ENCODE measurements around the gene AXIN2.

Gene AXIN2

DNA sequence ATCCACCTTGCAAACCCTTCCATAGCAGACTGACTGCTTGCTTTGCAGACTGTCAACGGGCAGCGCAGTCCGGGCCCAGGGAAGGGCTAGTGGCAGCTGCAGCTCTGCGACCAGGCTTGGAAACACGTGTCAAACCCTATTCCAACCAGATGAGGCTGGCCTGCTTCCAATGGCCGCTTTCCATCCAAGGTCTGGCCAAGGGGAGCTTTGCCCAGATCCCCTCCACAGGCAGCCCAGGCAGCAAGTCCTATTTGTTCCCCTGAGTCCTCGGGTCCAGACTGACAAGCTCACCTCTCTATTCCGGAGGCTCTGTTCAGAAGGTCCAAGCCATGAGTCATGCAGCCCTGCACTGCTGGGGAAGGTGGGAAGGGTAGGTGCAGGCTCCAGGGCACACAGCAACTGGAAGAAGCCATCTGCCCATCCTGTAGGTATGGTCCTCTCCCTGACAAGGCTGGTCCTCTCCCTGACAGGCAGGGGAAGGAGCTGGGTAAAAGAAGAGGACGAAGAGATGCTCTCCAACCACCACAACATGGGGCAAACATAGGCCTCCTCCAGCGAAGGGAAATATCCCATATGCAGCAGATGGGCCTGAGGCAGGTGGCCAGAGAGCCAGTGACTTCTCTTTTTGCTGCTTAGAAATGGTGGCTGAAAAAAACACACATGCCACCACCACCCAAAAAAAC, 22.6 kb upstream of the AXIN2 start:
- FAIRE-seq = no peak

DNA sequence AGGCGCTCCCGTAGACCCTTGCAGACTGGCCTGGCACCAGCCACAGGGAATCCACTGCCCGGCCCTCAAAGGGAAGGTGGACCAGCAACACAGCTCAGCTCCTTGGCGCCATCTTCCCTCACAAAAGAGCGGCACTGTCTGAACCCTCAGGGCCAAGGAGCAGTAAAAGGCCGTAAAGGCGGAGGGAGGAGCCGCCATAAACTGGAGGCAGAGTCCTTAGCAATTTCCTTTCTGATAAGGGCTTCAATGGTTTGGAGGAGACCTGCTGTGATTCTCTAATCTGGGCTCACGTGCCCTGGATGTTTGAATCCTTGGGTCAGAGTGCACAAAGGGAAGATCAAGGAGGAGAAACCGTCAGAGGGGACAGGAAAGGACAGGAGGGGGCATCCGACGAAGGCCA, 15.5 kb upstream of the AXIN2 start:
- FAIRE-seq = no peak

DNA sequence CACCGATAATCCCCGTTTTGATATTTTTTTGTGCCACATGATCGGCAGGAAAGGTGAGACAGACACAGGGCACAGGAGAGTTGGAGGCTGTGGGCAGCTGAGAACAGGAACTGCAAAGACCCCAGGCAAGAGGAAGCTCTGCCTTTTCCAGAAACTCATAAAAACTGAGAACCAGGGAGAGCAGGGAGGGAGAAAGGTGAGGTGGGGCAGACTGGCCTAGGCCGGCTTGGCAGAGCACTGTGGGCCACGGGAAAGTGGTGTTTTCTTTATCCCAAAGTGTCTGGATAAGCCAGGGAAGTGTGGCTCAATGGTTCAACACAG, 11.8 kb upstream of the AXIN2 start:
- no peak for FAIRE-seq

DNA sequence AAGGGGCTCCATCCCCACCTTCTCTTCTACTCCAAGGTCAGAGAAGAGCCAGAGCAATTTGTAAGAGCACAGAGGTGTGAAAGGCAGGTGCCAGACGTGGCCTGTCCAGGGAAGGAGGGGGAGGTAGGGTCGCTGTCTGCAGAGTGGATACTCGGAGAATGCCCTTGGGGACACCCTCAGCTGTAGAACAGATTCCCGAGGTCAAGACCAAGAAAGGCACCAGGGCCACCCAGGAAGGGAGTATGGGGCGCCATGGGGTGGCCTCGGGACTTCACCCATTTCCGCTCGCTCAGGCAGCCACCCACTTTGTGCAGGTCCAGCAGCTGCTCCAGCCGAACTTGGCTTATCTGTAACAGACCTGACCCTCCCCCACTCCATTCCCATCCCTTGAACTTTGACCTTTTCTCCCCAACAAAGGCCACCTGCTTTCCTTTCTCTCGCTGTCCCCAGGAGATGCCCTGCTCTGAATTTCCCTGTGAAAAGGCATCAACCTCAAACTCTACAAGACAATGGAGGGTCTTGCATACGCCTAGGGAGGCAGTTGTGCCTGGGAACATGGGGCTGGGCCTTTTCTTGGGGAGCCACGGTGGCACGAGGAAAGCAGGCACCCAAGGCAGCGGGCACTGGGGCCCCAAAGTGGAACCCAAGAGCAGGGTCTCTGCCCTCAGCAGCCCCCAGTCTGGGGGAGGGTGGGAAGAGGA, 11.3 kb upstream of the AXIN2 start:
- no peak for FAIRE-seq

DNA sequence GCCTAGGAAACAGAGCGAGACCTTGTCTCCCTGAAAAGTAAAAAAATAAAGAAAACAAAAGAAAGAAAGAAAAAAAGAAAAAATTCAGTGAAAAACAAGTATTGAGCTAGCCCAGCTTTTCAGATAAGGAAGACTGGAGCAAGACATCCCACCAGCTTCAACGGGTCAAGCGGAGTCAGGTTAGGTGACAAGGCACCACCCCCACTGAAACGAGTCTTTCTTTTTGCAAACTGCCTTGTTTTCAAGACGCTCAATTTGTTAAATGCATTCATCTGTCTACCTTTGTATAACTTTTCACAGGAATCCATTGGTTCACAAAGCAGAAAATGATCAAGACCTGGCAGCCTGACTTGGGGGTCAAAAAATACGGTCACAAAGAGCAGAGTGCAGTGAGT, 10.7 kb upstream of the AXIN2 start:
- FAIRE-seq = no peak

DNA sequence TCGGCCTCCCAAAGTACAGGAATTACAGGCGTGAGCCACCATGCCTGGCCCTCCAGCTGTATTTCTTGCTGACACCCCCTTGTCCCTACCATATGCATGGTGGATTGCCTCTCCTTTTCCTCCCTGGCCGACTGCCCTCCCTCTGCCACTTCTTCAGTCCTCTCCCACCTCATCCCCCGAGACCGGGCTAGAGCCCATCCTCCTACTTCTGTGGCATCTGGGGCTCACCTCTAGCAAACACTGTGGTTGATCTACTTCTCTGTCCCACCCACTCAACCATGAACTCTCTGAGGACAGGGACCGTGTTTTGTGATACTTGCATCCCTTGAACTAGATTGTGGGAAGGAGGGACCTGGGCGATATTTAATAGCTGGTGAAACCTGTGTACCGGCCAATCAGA, 7.5 kb upstream of the AXIN2 start:
- FAIRE-seq = no peak

DNA sequence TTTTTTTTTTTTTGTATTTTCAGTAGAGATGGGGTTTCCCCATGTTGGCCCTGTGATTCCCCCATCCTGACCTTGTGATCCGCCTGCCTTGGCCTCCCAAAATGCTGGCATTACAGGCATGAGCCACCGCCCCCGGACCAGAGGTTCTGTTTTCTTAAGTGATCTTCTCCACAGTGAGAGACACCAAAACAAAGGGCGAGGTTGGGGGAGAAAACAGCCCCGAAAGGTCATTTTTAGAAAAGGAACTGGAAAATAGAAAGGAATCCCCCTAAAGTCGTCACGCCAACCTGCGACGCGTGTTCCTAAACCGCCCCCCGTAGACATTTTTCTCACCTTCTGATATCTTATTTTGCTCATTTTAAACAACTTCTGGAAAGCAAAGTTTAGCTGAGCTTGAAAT, 6.1 kb upstream of the AXIN2 start:
- FAIRE-seq = no peak

DNA sequence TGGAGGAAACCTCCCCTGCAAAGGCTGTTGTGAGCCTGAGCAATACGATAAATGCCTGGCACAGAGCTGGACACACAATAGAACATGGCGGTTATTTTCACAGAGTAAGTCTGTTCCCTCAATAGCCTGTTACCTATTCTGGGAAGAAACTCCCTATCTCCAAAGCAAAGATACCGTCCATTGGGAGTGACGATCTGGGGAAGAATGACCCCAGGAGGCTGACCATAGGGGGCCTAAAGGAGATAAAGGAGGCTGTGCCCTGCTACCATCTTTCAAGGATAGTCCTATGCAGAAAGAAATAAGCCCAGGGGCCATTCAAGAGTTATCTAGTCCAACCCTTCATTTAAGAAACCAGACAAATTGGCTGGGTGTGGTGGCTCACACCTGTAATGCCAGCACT, 4.1 kb upstream of the AXIN2 start:
- no peak for FAIRE-seq

DNA sequence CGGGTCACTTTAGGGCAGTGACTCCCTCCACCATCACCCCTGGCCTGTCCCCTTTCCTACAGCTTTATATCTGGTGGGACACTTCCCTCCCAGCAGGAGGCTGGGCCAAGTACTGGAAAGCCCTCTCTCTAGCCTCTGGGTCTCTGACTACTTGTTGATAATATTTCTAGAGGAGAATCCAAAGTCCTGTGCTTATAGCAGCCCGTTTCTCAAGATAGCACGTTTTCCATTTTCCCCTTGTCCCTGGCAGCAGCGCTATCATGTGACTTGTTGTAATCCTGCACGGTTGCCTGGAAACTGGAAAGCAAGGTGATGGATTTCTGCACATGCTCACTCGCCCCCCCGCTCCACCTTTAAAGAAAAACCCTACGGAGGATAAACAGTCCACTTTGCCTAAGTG, 3.3 kb upstream of the AXIN2 start:
- FAIRE-seq = no peak

DNA sequence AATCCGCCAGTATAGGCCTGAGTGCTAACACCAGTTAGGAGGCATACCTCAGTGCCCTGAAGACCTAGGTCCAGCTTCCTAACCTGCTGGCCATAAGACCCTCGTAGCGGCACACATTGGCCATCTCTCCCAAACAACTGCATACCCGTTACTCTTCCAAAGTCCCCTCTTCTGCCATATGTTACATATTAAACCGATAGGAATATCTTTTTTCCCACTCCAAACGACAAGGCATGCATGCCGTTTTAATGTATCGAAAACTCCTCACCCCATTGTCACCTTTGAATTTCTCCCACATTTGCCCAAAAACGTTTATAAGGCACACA, 721 bp upstream of the AXIN2 start:
- FAIRE-seq = no peak

DNA sequence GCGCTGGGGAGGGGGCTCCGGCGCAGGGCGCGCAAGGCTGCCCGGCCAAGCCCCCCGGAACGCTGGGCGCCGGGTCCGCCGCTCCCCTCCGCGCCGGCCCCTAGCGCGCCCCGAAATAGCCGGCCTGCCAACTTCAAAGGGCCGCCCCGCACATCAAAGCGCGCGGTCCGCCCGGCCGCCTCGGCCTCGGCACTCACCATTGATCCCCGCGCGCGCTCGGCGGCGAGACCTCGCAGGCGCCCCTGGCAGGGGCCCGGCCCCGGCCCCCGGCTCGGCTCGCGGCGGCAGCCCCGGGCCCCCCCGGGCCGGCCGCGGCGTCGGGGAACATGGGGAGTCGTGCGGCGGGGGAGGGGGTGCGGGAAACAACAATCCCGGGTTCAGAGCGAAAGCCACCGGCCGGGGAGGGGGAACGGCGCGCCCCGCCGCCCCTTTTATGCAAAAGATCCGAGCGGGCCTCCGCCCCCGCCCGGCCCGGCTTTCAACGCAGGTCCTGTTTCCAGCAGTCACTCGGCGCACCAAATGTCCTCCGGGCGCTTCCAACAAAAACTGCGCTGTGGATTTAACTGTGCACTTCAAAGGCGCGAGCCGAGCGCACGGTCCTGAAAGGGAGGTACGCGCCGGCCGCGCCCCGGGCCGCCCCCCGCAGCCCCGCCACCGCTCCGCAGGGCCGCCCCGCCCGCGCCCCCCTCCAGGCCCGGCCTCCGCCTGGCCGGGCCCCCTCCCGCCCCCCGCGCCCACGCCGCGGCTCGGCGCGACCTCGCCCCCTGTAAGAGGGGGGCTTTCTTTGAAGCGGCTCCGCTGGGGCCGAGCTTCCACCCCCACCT, 608 bp downstream of the AXIN2 start:
- FAIRE-seq = no peak

DNA sequence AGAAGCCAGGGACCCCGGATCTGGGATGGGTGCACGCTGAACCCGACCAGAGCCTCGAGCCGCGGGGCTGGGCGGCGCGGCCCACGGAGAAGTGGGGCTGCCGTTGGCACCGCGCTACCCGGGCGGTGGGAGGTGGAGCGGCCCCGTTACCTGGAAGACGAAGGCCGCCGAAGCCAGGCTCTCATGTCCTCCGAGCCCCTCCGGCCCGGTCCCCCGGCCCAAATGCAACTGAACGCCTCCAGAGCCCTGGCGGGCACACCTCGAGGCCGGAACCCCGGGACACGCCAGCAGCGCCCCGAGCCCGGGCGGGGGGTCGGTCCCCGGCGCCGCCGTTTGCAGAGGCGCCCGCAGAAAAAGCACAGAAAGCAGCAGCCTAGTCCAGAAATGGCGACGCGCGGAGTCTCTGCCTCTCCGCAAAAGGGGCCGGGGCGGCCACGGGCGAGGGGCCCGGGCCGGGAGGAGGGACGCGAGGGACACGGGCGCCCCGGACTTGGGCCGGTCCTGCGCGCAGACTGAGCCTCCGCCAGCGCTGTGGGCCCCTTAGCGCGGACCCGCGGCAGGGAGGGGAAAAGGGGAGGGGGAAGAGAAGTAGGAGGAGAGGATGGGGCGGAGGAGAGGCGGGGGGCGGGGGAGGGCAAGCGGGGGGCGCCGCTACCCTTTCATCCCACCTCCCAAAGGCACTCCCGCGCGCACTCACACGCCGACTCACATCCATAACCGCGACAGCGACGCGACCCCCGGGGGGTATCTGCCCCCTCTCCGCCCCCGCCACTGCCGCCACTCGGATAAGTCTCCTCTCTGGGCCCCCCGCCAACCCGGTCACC, 1.4 kb downstream of the AXIN2 start:
- no peak for FAIRE-seq

DNA sequence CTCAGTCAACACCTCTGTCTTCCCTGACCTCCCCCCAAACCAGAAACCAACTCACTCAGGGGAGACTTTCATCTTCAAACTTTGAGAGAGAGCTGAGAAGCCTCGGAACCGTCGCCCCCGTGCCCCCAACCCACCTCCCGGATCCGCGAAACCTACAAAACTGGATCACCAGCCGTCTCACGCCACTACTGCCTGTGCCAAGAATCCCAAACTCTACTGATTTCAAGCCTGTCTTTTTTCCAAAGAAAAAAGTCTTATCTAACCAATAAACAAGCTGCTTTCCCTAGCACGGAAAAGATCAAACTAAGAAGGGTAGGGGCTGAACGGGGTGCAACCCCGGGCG, 2.0 kb downstream of the AXIN2 start:
- no peak for FAIRE-seq

DNA sequence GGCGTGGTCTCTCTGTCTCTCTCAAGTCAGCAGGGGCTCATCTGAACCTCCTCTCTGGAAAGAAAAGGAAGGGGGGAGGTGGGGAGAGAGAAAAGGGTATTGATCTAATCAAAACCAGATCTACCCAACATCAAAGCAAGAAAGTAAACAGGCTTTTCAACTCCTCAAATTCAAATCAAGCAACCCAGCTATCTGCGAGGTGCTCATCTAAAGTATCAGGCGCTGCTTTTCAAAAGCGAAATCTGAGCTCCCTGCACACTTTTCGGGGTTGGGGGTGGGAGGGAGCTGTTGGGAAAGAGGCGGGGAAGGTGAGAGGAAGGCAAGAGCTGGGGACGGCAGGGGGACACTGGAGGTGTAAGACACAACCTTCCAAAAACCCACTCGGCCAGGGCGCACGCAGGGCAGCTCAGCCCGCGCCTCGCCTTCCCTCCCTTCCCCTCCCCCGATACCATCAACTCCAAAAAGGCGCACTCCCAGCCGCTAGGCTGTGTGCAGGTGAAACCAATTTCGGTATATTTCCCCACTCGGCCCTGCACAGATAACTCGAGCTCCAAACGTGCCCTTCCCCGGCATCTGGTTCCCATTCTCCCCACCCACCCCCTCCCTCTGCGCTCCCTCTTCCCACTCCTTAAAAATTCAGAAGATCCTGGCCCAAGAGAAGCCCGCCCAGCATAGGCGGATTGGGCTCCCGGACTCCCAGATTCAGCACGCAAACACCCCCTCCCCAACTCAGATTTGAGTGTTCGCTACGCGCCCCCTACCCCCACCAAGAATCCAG, 2.6 kb downstream of the AXIN2 start:
- FAIRE-seq = no peak

DNA sequence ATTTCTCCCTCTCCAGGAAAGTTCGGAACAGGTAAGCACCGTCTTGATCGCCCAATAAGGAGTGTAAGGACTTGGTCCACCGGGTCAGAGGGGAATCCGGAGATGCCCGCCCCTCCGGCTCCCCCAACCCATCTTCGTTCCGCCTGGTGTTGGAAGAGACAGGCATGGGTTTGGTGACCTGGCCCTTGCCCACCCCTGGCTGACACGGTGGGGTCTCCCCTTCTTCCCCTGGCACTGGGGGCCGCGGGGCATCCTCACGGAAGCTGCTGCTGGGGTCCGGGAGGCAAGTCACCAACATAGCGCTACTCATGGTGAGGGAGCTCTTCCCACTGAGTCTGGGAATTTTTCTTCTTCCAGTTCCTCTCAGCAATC, 3.2 kb downstream of the AXIN2 start:
- FAIRE-seq = no peak

DNA sequence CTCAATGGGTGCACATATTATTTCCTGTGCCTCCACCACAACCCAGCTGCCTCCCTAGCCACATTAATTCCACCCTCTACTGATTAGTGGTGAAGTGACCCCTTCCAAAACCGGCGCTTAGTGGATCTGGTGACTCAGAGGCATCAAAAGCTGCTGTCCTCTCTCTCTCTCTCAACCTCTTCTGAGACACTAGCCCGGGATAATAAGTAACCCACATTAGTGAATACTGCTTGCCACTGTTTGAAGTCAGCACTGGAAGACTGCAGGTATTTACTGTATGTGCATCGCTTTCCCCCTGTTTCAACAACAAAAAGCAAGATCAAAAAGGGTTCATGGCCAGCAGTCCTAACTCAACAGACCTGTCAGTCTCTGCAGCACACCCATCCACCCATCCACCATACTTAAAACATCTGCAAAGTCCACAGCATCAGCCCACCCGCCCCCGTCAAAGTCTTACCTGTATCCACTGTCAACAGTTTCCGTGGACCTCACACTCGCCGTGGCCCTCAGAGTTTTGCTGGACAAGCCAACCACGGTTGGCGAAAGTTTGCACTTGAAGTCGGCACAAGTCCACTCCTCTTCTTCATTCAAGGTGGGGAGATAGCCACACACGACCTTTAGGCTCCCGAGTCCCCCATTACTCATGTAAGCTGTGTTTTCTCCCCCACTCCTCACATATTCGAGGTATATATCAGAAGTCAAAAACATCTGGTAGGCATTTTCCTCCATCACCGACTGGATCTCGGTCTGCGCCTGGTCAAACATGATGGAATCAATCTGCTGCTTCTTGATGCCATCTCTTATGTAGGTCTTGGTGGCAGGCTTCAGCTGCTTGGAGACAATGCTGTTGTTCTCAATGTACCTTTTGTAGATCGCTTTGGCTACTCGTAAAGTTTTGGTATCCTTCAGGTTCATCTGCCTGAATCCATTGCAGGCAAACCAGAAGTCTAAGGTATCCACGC, 3.8 kb downstream of the AXIN2 start:
- FAIRE-seq = no peak

DNA sequence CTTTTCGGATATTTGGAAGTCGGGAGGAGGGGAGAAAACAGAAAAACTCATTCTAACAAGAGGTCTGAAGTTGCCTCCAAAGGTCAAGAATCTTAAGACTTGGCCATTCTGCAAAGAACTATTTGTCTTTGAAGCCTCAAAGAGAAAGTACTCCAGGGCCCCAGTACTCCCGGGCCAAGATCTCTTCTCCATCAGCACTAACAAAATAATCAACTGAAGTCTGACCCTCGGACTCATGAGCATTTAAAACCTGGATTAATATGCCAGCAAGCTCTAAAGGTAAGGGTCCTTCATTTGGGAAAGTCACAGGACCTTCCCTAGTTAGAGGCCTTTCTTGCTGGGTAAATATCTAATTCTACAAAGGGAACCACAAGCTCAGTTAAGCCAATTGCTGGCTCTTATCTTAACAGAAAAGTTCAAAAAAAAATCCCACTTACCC, 4.5 kb downstream of the AXIN2 start:
- no peak for FAIRE-seq

DNA sequence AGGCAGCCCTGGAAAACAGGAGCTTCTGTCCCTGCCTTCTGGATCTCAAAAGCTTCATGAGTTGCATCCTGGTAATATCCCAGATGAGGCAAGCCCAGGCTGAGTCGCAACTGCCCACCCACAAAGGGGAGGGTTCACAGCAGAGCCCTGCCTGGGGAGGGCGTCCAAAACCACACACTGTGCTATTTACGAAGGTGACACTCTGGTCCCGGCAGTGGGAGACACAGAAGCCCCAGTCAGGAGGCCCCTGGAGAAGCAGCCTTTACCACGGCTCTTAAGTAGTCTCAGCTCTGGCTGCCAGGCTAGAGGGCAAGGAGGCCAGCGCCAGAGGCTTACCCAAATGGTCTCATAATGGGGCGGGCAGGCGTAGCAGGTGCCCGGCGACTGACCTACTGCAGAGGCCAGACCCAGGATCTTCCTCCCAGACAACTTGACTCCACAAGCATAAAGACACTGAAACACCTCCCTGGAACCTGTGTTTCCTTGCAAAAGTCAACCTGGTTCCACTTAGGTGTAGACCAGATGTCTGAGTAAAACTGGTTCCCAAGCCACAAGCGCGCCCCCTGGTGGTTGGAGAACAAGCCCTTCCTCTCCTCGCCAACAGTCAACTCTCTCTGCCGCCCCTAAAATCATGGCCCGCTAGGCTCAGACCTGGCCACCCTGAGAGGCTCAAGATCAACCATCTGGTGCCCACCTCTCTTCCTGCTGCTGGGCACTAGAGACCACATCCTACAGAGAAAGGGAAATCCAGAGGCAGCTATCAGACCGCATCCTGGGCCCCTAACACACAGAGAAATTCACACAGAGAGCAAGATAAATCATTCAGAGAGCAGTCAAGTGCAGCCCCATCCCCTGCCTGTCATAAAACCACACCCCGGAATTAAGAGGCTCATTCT, 5.2 kb downstream of the AXIN2 start:
- FAIRE-seq = no peak

DNA sequence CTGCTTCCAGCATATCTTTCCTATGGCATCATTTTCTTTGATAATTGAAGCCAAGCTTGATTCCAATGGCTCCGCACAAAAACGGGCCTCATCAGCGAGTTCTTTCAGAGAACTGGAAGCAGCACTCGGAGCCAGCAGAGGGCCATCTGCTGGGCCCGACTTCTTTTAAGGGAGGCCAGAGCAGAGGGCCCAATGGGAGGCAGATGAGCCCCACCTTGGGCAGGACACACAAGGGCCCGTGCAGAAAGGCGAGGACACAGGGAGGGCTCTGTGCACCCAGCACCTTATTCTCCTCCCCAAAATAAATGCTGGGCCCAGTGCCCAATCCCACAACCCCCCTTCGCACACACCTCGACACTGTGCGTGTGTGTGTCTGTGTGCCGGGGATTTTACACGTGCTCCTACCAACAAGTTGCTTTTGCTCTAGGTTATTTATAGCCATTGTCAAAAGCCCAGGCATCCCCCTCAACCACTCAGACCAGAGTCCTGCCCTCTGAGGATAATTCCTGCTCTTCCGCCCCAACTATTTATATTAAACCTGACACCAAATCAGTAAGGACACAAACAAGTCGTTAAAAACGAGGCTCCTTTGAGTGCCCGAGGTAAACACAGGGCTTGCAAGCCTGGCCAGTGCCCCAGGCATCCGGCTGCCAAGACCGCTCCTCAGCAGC, 6.8 kb downstream of the AXIN2 start:
- no peak for FAIRE-seq
